H1 (cell line): Measurements from ENCODE around the gene REG4. TPM values are rescaled to one million over a fixed set of nuclear protein-coding genes. Genes with fewer than 3 reads are reported as not detected.

Experiments
- ATF2 ChIP-seq: IDR thresholded peaks from 2 replicates; pipeline ENCODE4 v1.6.1; 2012; ENCODE audit warnings: low read length, inconsistent platforms
- CHD7 ChIP-seq: fragments of 300-600 bp; sonication (generic); IDR thresholded peaks from 2 replicates; pipeline ENCODE4 v1.7.1; 2012; ENCODE audit warnings: low read length, moderate library complexity, mild to moderate bottlenecking, inconsistent platforms; ENCODE audit not compliant: insufficient replicate concordance
- polyA plus RNA-seq, 7 experiments: library from polyadenylated mRNA; depleted of rRNA in 3 of 7; stranded (reverse) in 5 of 7; unstranded in 2 of 7; fragments of >200 nt in 5 of 7; fragments of 200-250 nt in 2 of 7; gene quantifications; 1 replicate in 5 of 7; 2 replicates in 1 of 7; 4 replicates in 1 of 7; pipeline versions ENCODE4 v1.2.1 to v1.2.3, GENCODE V29; 2011 to 2013; ENCODE audit warnings: missing spikeins in 2 of 7, mixed read lengths in 2 of 7
- total RNA-seq: library from RNA; stranded (reverse); fragmentation: NEBNext Ultra II Directional; extraction: Animal tissue kit (Norgen Biotek cat#: 25700); gene quantifications from 2 replicates; pipeline ENCODE4 v1.2.1, GENCODE V29; 2021

Gene REG4
- total and polyA plus RNA-seq, 2 of the 8 experiments (the other 6 are each of a cell fraction or from before 2014, with no cell fraction given): not detected

- TF ChIP-seq ATF2: no peak
- no peak for TF ChIP-seq CHD7
Measured at GRCh38 chr1:119838236-119838635, 27.0 kb upstream of the REG4 start (continued).
